ENCODE measurements around the gene PARN.
"Not testable (repeated sequence)": the region's sequence is repeated elsewhere in the genome, so short reads cannot be mapped to it uniquely, and the experiment has no call there.

Gene PARN

GRCh38 chr16:14420721-14421488, 209.2 kb downstream of the PARN start:
- H3K27ac ChIP-seq, result no peak overlapping the region
- H3K4me3 ChIP-seq, result no peak overlapping the region
- no peak overlapping the region for H3K9ac ChIP-seq (ENCODE audit: insufficient read length)
- DNase-seq (ENCODE audit: low read depth, low spot score), result no peak
- H3K36me3 ChIP-seq (ENCODE audit: insufficient read depth, low read length), result no peaks in the 10 kb centered on the region
- no peaks in the 10 kb centered on the region for H3K9me3 ChIP-seq (ENCODE audit: low read depth, low read length)
- no peak for TF ChIP-seq EZH2 (IDR thresholded peaks at IDR 0.05)

DNA sequence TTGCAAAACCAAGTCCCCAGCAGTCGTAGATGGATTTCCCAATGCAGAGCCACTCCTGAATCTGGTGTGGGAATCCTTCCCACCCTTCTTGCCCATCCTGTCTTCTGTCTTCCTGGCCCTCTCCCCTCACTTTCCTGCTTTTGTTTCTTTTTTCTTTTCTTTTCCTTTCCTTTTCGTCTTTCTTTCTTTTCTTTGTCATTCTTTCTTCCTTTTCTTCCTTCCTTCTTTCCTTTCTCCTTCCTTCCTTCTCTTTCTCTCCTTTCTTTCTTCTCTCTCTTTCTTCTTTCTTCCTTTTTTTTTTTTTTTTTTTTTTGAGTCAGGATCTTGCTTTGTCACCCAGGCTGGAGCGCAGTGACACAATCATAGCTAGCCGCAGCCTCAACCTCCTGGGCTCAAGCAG, 209.8 kb downstream of the PARN start:
- not testable (repeated sequence) for DNase-seq (ENCODE audit: low read depth, low spot score); H3K4me3 ChIP-seq; H3K36me3 ChIP-seq (ENCODE audit: insufficient read depth, low read length); H3K9ac ChIP-seq (ENCODE audit: insufficient read length); H3K9me3 ChIP-seq (ENCODE audit: low read depth, low read length); H3K27ac ChIP-seq

- TF ChIP-seq FOXP2 (optimal IDR thresholded peaks at IDR 0.05; ENCODE audit: control extremely low read depth, extremely low read length, insufficient read depth), result no peak
- no peak for TF ChIP-seq POLR2AphosphoS5 (IDR thresholded peaks at IDR 0.05; ENCODE audit: borderline replicate concordance, low read depth, low read length)
- TF ChIP-seq EZH2 (IDR thresholded peaks at IDR 0.05), result no peak
Measured at GRCh38 chr16:14419817-14420216, 210.2 kb downstream of the PARN start.

GRCh38 chr16:14418795-14419225, 211.2 kb downstream of the PARN start:
- Histone ChIP-seq H3K9me3 (ENCODE audit: low read depth, low read length) (no peaks in the 10 kb centered on the region), H3K36me3 (ENCODE audit: insufficient read depth, low read length) (no peaks in the 10 kb centered on the region), H3K4me3 (no peak overlapping the region), H3K9ac (ENCODE audit: insufficient read length) (no peak overlapping the region), H3K27ac (no peak overlapping the region)
- TF ChIP-seq POLR2AphosphoS5 (IDR thresholded peaks at IDR 0.05; ENCODE audit: borderline replicate concordance, low read depth, low read length) (no peak), EZH2 (IDR thresholded peaks at IDR 0.05) (no peak), FOXP2 (optimal IDR thresholded peaks at IDR 0.05; ENCODE audit: control extremely low read depth, extremely low read length, insufficient read depth) (no peak)
- no peak for DNase-seq (ENCODE audit: low read depth, low spot score)

More at GRCh38 chr16:14419817-14420216, 210.2 kb downstream of the PARN start:
- H3K9ac ChIP-seq (ENCODE audit: insufficient read length), result no peak overlapping the region
- no peak overlapping the region for H3K4me3 ChIP-seq
- no peaks in the 10 kb centered on the region for H3K9me3 ChIP-seq (ENCODE audit: low read depth, low read length)
- no peak overlapping the region for H3K27ac ChIP-seq
- no peak for DNase-seq (ENCODE audit: low read depth, low spot score)
- no peaks in the 10 kb centered on the region for H3K36me3 ChIP-seq (ENCODE audit: insufficient read depth, low read length)

GRCh38 chr16:14416184-14416583, 213.9 kb downstream of the PARN start:
- Histone ChIP-seq H3K9me3 (ENCODE audit: low read depth, low read length) (no peaks in the 10 kb centered on the region), H3K4me3 (no peak overlapping the region), H3K27ac (no peak overlapping the region), H3K36me3 (ENCODE audit: insufficient read depth, low read length) (no peaks in the 10 kb centered on the region), H3K9ac (ENCODE audit: insufficient read length) (no peak overlapping the region)
- TF ChIP-seq POLR2AphosphoS5 (IDR thresholded peaks at IDR 0.05; ENCODE audit: borderline replicate concordance, low read depth, low read length), result no peak
- no peak for TF ChIP-seq EZH2 (IDR thresholded peaks at IDR 0.05)
- no peak for TF ChIP-seq FOXP2 (optimal IDR thresholded peaks at IDR 0.05; ENCODE audit: control extremely low read depth, extremely low read length, insufficient read depth)
- no peak for DNase-seq (ENCODE audit: low read depth, low spot score)

- no peaks in the 10 kb centered on the region for H3K36me3 ChIP-seq (ENCODE audit: insufficient read depth, low read length)
- DNase-seq (ENCODE audit: low read depth, low spot score), result no peak
- TF ChIP-seq EZH2 (IDR thresholded peaks at IDR 0.05) (no peak), FOXP2 (optimal IDR thresholded peaks at IDR 0.05; ENCODE audit: control extremely low read depth, extremely low read length, insufficient read depth) (no peak), POLR2AphosphoS5 (IDR thresholded peaks at IDR 0.05; ENCODE audit: borderline replicate concordance, low read depth, low read length) (no peak)
- no peaks in the 10 kb centered on the region for H3K9me3 ChIP-seq (ENCODE audit: low read depth, low read length)
- H3K27ac ChIP-seq, result no peak overlapping the region
- H3K9ac ChIP-seq (ENCODE audit: insufficient read length), result no peak overlapping the region
- no peak overlapping the region for H3K4me3 ChIP-seq
Measured at GRCh38 chr16:14415291-14415690, 214.8 kb downstream of the PARN start.

DNA sequence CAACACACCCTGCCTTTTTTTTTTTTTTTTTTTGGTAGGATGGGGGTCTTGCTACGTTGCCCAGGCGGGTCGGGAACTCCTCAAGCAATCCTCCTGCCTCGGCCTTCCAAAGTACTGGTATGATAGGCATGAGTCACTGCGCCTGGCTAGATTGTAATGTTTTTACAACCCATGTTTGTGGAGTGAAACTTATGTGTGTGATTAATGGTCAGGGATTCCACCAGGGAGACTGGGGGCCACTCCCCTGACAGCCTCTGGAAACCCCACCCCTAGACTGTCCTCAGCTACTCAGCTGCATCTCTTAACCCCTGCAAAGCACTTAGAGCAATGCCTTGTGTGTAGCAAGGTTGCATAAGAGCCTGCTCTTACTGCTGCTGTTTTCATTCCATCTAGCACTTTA, 220.5 kb downstream of the PARN start:
- DNase-seq (ENCODE audit: low read depth, low spot score), result no peak
- Histone ChIP-seq H3K9me3 (ENCODE audit: low read depth, low read length) (no peaks in the 10 kb centered on the region), H3K36me3 (ENCODE audit: insufficient read depth, low read length) (no peaks in the 10 kb centered on the region), H3K9ac (ENCODE audit: insufficient read length) (no peak overlapping the region), H3K4me3 (no peak overlapping the region), H3K27ac (no peak overlapping the region)
- TF ChIP-seq POLR2AphosphoS5 (IDR thresholded peaks at IDR 0.05; ENCODE audit: borderline replicate concordance, low read depth, low read length) (no peak), EZH2 (IDR thresholded peaks at IDR 0.05) (no peak), FOXP2 (optimal IDR thresholded peaks at IDR 0.05; ENCODE audit: control extremely low read depth, extremely low read length, insufficient read depth) (no peak)

DNA sequence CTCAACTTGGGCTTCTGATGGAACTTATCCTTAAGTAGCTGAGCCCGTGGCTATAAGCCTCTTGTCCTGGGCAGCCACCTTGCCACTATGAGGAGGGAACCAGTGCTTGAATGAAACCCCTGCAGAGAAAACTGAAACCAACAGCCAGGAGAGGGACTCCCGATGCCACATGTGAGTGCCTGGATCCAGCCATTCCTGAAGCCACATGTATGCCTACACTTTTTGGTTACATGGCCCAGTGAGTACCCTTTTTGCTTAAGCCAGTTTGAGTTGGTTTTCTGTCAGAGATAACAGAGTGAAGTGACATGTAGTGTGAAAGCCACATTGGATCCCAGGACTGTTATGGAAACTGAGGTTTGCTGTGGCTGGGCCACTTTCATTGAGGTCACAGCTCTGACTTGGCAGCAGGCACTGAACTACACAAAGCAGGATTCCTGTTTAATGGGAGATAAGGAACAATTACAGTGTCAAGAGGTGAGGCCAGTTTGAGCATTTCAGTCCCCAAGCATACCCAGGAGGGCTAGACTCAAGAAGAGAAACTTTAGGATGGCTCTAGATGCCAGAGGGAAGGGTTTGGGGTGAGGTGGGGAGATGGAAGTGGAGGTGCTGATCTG, 222.2 kb downstream of the PARN start:
- TF ChIP-seq EZH2 (IDR thresholded peaks at IDR 0.05) (no peak), FOXP2 (optimal IDR thresholded peaks at IDR 0.05; ENCODE audit: control extremely low read depth, extremely low read length, insufficient read depth) (no peak), POLR2AphosphoS5 (IDR thresholded peaks at IDR 0.05; ENCODE audit: borderline replicate concordance, low read depth, low read length) (no peak)
- H3K9ac ChIP-seq (ENCODE audit: insufficient read length), result no peak overlapping the region
- no peak overlapping the region for H3K4me3 ChIP-seq
- no peak for DNase-seq (ENCODE audit: low read depth, low spot score)
- H3K27ac ChIP-seq, result no peak overlapping the region
- H3K9me3 ChIP-seq (ENCODE audit: low read depth, low read length), result no peaks in the 10 kb centered on the region
- no peaks in the 10 kb centered on the region for H3K36me3 ChIP-seq (ENCODE audit: insufficient read depth, low read length)
